ENCODE measurements around the gene NSUN4. TPM values are rescaled to one million over a fixed set of nuclear protein-coding genes. Genes with fewer than 3 reads are reported as not detected.
A peak's percentile ranks its signal among the peaks of the same experiment; 100 is the strongest.

Gene NSUN4
- total and polyA plus RNA-seq, 2 of the 13 experiments (the other 11 are each of a cell fraction or from before 2014, with no cell fraction given) = 21.5 to 23.5 TPM

DNA sequence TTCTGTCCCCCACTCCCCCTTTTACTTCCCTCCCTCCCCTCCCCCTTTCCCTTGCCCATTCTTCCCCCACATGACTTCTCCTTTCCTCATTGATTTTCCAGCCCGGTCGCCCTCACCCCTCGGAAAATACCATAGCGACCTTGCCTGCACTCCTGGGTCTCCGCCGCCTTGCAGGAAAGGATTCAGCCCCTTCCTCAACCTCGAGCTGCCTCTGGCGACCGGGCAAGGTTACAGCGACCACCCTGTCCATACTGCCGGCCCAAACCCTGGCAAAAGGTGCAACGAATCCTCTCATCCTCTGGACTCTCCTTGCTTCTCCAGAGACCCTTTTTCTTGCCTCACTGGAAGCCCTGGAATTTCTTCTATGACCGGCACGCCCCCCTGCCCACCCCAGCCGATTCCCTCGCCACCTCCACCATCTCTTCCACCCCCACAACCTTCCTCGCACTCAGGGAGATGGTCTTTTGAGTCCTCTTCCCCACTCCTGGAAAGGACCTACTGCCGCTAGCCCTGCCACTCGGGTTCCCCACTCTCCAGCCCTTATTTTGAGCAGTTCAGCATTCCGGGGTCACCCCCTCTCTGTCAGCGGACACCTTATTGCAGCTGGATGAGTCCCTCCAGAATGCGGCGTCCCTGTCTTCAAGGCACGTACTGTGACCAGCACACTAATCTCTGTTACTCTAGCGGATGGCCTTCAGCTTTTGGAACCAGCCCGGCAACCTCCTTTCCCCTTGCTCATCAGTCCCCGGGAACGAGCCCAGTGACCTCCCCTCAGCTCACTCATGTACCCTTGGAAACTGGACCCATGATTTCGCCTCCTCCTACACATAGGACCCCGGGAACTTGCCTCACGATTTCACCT is 846 bp downstream of the NSUN4 start:
- ATAC-seq = no peak
- no peak for FAIRE-seq
- no TSS peak for BruUV-seq (replicated peaks)
- Histone ChIP-seq H2AFZ (ENCODE audit: low read length) (no peak overlapping the region), H3K4me1 (ENCODE audit: insufficient read depth, low read length) (peaks cover 53% of the 10 kb centered on the region), H3K27me3 (ENCODE audit: control insufficient read depth in 1 of 2, insufficient read depth in 2 of 2, low read length in 2 of 2) (no peaks in the 10 kb centered on the region; a peak in 1 of 5 replicates), H3K4me2 (ENCODE audit: low read depth, low read length) (peak overlapping the region; percentile 98), H3K9ac (ENCODE audit: insufficient read depth, low read depth, low read length) (peak overlapping the region; percentile 89), H3K9me3 (ENCODE audit: low read length) (no peaks in the 10 kb centered on the region), H3K36me3 (replicated peaks in 1 of 2; ENCODE audit: control insufficient read depth in 1 of 2, insufficient read depth in 2 of 2, low read length in 2 of 2) (peaks cover 0 to 14% of the 10 kb centered on the region in 2 experiments; a peak in 2 of 5 replicates), H3K4me3 (replicated peaks in 1 of 3; ENCODE audit: insufficient read depth in 1 of 3, low read depth in 2 of 3, low read length in 3 of 3) (peak overlapping the region; percentile 79 to 88 (median 85)), H3K27ac (ENCODE audit: extremely low read length, insufficient read depth, low read length) (peak overlapping the region; percentile 97), H4K20me1 (ENCODE audit: insufficient read depth, low read length) (no peaks in the 10 kb centered on the region), H3K79me2 (ENCODE audit: insufficient read depth, low read length) (peaks cover 17% of the 10 kb centered on the region)
- ChIA-PET CTCF (ENCODE audit: low intra/inter-chr PET ratio, low total read pairs) (no interaction called here), POLR2A (interaction anchor here (0.9 to 1.5 kb wide), 5 partner anchors 11 to 366 kb away, joined by 3 to 7 read pairs (median 3); partner anchors contain the start of genes LRRC41, RAD54L and UQCRH)
- intact Hi-C loops (cut with micrococcal nuclease; ENCODE audit: unreplicated experiment) = loop anchor here (2.0 kb wide), 1 partner anchor 39 kb away; the partner anchor contains the start of genes LRRC41 and UQCRH
- TF ChIP-seq ZNF260 (CRISPR knock-in tag; IDR thresholded peaks at IDR 0.05; ENCODE audit: borderline replicate concordance, low read depth) = no peak
- TF ChIP-seq ZBTB8A (CRISPR knock-in tag; IDR thresholded peaks at IDR 0.05; ENCODE audit: borderline replicate concordance, low read depth) = 0 out of 2 replicates have a peak, but pooled peaks have one; percentile 21
- no peak for TF ChIP-seq ZNF670 (CRISPR knock-in tag; IDR thresholded peaks at IDR 0.05; ENCODE audit: borderline replicate concordance)
- TF ChIP-seq TEAD3 (CRISPR knock-in tag; optimal IDR thresholded peaks at IDR 0.05; ENCODE audit: borderline replicate concordance) = peak; percentile 13
- TF ChIP-seq, protein P1, sequence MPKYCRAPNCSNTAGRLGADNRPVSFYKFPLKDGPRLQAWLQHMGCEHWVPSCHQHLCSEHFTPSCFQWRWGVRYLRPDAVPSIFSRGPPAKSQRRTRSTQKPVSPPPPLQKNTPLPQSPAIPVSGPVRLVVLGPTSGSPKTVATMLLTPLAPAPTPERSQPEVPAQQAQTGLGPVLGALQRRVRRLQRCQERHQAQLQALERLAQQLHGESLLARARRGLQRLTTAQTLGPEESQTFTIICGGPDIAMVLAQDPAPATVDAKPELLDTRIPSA (CRISPR knock-in tag; IDR thresholded peaks at IDR 0.05; ENCODE audit: borderline replicate concordance) = no peak
- TF ChIP-seq, protein P2, sequence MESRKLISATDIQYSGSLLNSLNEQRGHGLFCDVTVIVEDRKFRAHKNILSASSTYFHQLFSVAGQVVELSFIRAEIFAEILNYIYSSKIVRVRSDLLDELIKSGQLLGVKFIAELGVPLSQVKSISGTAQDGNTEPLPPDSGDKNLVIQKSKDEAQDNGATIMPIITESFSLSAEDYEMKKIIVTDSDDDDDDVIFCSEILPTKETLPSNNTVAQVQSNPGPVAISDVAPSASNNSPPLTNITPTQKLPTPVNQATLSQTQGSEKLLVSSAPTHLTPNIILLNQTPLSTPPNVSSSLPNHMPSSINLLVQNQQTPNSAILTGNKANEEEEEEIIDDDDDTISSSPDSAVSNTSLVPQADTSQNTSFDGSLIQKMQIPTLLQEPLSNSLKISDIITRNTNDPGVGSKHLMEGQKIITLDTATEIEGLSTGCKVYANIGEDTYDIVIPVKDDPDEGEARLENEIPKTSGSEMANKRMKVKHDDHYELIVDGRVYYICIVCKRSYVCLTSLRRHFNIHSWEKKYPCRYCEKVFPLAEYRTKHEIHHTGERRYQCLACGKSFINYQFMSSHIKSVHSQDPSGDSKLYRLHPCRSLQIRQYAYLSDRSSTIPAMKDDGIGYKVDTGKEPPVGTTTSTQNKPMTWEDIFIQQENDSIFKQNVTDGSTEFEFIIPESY (CRISPR knock-in tag; IDR thresholded peaks at IDR 0.05) = peak; percentile 67; the same call in 1 of the 2 replicates
- TF ChIP-seq ZBTB38 (CRISPR knock-in tag; IDR thresholded peaks at IDR 0.05) = peak; percentile 57; the same call in 1 of the 2 replicates
- 65% methylated on average over 31 of the region's 31 CpGs for WGBS (ENCODE audit: low lambda C conversion rate)
- DNase-seq (ENCODE audit: low spot score) = no peak
- in situ Hi-C loops (cut with HindIII; ENCODE audit: extremely low pct_ligation_motif_present, low pct_unique_long_range_greater_than_20kb) = no loop called here

Data from HepG2 (cell line).